ENCODE data around the gene PRKD2. TPM values are rescaled to one million over a fixed set of nuclear protein-coding genes. Genes with fewer than 3 reads are reported as not detected.
A peak's percentile ranks its signal among the peaks of the same experiment; 100 is the strongest.

PRKD2 gene
- total and polyA plus RNA-seq, 10 of the 15 experiments (the other 5 are each of a cell fraction or from before 2014, with no cell fraction given): 2.3 to 98.8 (median 32.9) TPM

- in situ Hi-C loops (cut with MboI): no loop called here
- peaks cover 5% of the 10 kb centered on the region; the same call in 1 of the 2 replicates for H3K4me1 ChIP-seq (ENCODE audit: control insufficient read depth, insufficient read depth, low read length)
- TF ChIP-seq SIX5 (IDR thresholded peaks at IDR 0.05; ENCODE audit: low read depth, low read length, severe bottlenecking) (no peak), MLLT1 (IDR thresholded peaks at IDR 0.05) (no peak), MTA3 (IDR thresholded peaks at IDR 0.05; ENCODE audit: borderline replicate concordance, low read length) (no peak), ELK1 (IDR thresholded peaks at IDR 0.05; ENCODE audit: low read depth, low read length) (no peak), IRF5 (IDR thresholded peaks at IDR 0.05; ENCODE audit: borderline replicate concordance) (no peak), ZBTB40 (IDR thresholded peaks at IDR 0.05; ENCODE audit: borderline replicate concordance) (no peak), TCF3 (IDR thresholded peaks at IDR 0.05; ENCODE audit: borderline replicate concordance, insufficient read depth, low read depth, low read length) (no peak), KDM1A (IDR thresholded peaks at IDR 0.05; ENCODE audit: borderline replicate concordance) (no peak), TAF1 (IDR thresholded peaks at IDR 0.05; ENCODE audit: borderline replicate concordance, low read depth, low read length) (no peak), BCL3 (IDR thresholded peaks at IDR 0.05; ENCODE audit: borderline replicate concordance, insufficient read depth, low read depth, low read length, poor library complexity, severe bottlenecking) (no peak), KLF5 (IDR thresholded peaks at IDR 0.05; ENCODE audit: partially characterized antibody) (no peak)
Observed at GRCh38 chr19:46648961-46649960, 67.7 kb downstream of the PRKD2 start.

More at GRCh38 chr19:46648961-46649960, 67.7 kb downstream of the PRKD2 start:
- DNase-seq (ENCODE audit: low read depth, low spot score): no peak
- Histone ChIP-seq H2AFZ (ENCODE audit: control insufficient read depth, low read depth, low read length) (no peak overlapping the region), H3K79me2 (ENCODE audit: control insufficient read depth, insufficient read depth, low read length) (no peaks in the 10 kb centered on the region), H3K27me3 (replicated peaks in 1 of 2; ENCODE audit: control insufficient read depth in 2 of 2, insufficient read depth in 2 of 2, low read length in 1 of 2) (no peaks in the 10 kb centered on the region; a peak in 2 of 4 replicates), H4K20me1 (ENCODE audit: control insufficient read depth, insufficient read depth) (no peaks in the 10 kb centered on the region), H3K27ac (ENCODE audit: control insufficient read depth, insufficient read depth) (no peak overlapping the region), H3K9ac (ENCODE audit: control insufficient read depth, insufficient read depth, low read length) (no peak overlapping the region), H3K4me3 (no peak overlapping the region), H3K9me3 (replicated peaks; ENCODE audit: control insufficient read depth, insufficient read depth, low read length) (no peaks in the 10 kb centered on the region; the same call in 2 of the 3 replicates), H3K36me3 (ENCODE audit: control insufficient read depth in 2 of 2, insufficient read depth in 2 of 2, low read length in 1 of 2) (no peaks in the 10 kb centered on the region), H3K4me2 (ENCODE audit: control insufficient read depth, insufficient read depth) (0 out of 2 replicates have a peak overlapping the region, but pooled peaks have one; percentile 17)
- SMC1A ChIA-PET (ENCODE audit: uncharacterized antibody, unreplicated experiment): no interaction called here
- CTCF ChIA-PET: interaction anchor here (1.0 to 1.9 kb wide), 4 partner anchors 12 to 37 kb away, joined by 3 to 14 read pairs (median 4); partner anchors contain the start of gene DACT3
- no peak for FAIRE-seq
- no peak for ATAC-seq
- RAD21 ChIA-PET (ENCODE audit: unreplicated experiment): interaction anchor here (4.5 kb wide), 1 partner anchor 12 kb away, joined by 22 read pairs; the partner anchor contains the start of gene DACT3
- intact Hi-C loops (cut with micrococcal nuclease; ENCODE audit: unreplicated experiment): no loop called here
- WGBS (ENCODE audit: insufficient coverage, insufficient replicate concordance, low lambda C conversion rate, missing lambda C conversion rate): 86% methylated on average over 68 of the region's 144 CpGs
- POLR2A ChIA-PET: no interaction called here
- BruUV-seq (replicated peaks): no TSS peak

All from GM12878 (cell line).